NCI-H69 (cell line): ENCODE measurements around the gene SWI5.

Experiments
- DNase-seq: peaks from one replicate; lab custom pipeline; 2025; lab: John Stamatoyannopoulos, UW

SWI5 gene

DNA sequence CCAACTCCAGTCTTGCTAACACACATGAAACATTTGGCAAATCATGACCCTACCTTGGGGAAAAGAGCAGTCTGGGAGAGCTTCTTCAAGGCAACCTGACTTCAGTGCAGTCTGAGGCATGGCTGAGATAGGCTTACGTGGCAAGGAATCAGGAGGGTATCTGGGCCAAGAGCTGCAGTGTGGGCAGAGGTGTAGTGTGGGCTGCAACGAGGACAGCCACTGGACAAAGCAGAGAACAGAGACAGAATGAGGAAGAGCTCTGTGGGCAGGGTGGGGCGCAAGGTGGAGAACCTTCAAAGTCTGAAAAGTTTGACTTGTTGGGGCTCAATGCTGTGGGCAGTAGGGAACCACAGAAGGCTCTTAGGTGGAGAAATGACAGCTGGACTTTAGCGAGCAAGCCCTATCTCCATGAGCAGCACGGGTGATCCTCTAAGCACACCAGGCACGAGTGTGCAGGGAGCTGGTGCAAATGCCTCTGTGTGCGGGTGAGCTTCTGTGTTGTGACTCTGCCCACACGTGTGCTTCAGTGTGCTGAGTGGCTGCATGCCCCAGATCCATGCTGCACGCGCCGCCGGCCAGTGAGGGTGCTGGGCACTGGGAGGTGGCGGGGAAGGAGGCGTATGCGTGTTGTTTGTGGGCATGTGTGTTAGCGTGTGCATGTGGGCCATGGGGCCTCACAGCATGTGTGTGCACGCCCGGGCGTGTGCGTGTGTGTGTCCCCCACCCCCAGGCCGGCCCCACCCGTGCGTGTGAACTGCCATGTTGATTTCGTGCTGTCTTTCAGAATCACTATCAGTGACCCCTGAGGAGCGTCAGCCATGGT is 23.5 kb upstream of the SWI5 start:
- no peak for DNase-seq

DNA sequence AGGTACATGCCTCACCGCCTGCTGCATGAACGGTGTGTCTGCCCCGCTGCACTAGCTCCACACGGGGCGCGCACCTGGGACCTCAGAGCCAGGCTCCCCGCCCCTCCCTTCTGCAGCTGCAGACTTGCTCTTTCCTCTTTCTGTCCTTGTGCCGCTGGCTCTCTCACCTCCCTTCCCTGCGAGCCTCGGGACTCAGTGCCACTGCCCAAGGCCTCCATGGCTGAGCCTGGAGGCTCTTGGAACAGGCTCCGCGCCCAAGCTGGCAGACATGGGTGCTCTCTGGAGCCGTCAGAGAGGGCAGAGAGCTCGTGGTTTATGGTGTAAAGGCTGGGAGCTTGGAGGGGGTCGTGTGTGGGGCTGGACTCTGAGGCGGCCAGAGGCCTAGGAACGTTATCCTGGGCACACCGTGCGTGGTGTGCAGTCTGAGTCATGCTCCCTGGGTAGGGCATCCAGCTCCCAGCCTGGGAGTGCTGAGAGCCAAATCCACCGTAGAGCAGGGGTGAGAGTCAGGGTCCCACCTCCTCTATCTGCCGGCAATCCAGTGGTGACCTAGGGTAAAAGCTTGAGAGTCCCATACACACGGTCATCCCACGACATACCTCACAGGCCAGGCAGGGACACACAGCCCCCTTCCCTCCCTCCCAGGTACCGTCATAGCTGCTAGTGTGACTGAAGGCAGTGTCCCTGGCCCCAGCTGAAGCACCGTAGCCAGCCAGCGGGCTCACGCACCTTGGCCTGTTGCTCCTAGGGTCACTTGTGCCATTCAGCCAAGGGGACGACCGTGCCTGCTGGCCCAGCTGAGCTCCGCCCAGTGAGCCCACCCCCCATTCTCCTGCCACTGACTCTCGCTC is 22.7 kb upstream of the SWI5 start:
- no peak for DNase-seq

DNA sequence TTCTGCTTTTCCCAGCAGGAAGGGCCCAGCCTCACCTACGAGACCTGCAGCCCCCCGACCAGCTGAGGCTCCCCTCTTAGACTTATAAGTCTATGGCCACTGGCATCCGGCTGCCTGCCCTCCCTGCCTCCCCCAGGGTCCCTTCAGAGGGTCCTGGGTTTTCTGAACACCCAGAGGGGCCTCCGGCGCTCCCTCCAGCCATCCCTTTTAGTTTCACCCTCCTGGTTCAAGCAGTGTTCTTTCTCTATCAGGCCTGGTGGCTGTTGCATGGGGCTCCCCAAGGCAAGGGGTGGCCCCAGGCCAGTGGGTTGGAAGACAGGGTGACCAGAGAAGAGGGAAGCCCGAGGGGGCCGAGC is 22.1 kb upstream of the SWI5 start:
- no peak for DNase-seq

- peak; percentile 22 for DNase-seq
Measured at GRCh38 chr9:128254362-128254761, 21.7 kb upstream of the SWI5 start.

DNA sequence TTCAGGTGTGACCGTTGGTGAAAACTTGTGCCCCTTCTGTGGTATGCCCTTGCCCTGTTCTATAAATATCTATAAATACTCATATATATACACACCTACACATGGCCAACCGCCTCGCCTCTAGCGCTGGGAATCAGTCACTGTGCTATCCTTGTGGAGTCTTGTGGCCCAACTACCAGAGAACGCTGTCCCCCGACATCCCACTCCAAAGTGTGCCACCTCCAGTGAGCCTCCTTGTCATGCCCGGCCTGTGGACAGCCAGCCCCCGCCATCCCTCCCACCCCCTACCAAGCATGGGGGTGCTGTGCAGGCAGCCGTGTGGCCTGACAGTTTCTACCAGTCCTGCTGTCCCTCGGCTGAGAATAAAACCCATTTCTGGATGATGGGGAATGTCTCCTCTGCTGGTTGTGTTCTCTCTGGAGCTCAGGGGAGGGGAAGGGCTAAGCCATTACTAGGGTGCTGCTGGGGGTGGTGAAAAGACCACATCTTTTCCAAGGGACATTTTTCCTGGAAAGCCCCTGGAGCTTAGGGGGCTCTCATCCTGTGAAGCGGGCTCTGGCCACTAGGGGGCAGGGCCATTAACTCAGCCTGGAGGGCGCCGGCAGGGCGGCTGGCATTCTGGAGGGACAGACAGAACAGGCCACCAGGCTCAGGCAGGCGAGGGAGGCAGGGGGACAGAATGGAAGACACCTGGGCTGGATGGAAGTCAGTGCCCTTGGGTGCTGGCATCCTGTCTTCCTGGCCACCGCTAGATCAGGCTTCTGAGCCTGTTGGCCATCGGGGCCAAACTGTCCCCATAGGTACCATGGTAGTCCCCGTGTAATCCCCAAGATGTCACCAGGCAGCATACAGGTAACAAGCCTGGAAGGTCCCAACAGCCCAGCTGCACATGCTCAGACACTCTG is 21.0 kb upstream of the SWI5 start:
- DNase-seq: peak; percentile 67

DNA sequence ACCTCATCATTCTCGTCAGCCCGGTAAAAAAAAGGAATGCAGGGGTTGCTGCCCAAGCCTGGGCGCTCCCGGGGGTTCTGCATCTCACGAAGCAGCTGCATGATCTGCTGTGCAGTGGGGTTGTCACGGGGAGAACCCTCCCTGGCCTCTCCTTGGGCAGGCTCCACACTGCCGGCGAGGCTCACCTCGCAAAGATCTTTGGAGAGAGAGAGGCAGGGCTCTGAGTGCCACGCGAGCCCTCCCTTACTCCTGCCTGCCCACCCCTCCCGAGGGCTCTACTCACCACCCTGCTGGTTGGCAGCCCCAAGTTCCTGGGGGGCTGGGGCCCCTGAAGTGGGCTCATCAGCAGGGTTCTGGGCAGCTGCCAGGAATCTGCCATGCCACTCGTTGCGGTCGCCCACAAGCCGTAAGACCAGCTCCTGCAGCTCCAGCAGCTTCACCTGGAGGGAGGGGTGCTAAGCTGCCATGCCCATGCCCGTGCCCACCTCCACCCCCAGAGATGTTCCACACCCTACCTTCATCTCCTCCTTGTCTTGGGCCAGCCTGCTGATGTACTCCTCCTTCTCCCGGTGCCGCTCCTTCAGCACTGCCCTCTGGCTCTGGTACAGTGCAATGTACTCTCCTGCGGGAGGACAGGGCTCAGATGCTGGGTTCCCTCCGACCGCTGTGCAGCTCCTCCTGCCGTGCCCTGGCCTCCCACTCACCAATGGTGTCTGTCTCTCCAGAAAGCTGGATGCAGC is 18.8 kb upstream of the SWI5 start:
- DNase-seq: no peak

DNA sequence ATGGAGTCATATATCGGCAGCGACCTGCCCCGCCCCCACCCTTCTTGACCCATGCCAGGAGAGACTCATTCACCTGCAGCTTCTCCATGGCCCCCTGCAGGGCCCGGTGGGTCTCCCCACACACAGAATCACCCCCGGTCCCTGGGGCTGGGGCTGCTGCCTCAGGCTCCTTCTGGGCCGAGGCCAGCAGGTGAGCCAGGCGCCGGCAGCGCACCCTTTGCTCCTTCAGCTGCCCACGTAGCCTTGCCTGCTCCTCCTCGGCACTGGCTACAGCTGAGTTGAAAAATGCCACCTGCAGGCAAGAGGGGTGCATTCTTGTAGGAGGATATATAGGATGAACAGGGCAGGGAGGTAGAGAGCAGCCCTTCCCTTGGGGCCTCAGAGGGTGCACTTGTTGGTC is 18.2 kb upstream of the SWI5 start:
- no peak for DNase-seq

GRCh38 chr9:128258326-128258725 is 17.8 kb upstream of the SWI5 start:
- no peak for DNase-seq

- DNase-seq: no peak
Measured at GRCh38 chr9:128259156-128259555, 16.9 kb upstream of the SWI5 start.

- no peak for DNase-seq
Measured at GRCh38 chr9:128260340-128260739, 15.7 kb upstream of the SWI5 start.

DNA sequence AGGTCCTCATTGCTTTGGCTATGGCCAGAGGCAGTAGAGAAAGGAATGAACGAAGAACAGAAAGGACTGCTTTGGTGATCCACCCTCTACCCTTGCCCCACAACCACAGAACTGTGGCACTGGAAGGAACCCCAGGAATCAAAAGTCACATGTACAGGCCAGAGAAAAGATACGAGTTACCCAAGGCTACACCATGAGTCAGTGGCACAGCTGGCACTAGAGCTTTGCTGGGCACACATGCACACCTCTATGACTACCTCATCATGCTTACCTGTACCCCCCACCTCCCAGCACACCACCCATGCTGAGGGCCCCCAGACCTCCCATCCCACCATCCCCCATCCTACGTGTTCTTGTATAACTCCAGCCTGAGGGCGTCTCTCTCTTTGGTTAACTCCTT is 13.4 kb upstream of the SWI5 start:
- DNase-seq: no peak

DNA sequence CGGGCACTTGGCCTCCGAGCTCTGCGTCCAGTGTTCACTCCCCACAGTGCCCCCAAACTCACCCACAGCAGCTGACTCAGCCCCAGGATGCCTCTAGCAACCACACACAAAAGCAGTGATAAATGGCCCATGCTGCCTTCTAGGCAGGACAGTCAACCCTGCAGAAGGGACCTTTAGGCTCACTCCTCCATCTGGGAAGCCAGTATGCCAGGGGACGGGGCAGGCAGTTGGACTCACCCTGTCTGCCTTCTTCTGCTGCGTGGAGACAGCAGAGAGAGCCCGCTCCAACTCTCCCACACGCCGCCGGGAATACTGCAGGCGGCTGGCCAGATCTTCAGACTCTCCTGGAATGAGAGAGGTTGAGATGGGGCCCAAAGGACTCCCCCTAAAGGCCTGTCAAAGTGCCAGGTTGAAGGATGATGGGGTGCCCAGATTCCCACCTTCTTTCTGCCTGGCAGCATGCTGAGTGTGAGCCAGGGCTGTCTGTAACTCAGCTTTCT is 10.7 kb upstream of the SWI5 start:
- DNase-seq: no peak

DNA sequence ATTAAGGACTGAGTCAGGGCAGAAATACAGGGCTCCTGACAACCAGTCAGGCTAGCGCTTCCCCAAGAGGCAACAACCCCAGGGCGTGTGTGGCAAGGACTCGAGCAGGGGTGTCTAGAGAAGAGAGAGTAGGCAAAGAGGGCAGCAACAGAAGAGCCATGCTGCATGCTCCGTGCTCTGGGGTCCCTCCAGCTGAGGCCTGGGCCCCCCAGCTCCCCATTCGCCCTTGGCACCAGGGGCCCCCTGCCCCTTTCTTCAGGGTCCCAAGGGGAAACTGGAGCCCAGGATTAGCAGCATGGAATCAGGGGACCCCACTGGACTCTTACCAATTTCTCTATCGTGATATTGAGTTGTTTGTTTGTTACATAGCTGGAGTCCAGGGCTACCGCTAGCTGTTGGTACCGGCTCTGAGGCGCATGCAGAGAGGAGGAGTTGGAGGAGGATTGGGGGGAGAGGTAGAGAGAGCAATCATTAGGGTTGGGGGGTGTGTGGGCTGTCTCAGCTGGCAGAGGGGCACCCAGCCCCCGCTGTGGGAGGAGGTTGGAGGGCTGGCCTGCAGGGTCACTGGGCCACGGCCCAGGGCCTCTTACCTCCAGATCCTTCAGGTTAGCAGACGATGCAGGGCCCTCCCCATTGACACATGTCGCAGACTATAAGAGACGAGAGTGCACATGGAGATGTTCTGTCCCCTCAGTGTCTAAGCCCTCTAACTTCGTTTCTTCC is 9.0 kb upstream of the SWI5 start:
- no peak for DNase-seq

GRCh38 chr9:128271112-128271511 is 5.0 kb upstream of the SWI5 start:
- no peak for DNase-seq

DNA sequence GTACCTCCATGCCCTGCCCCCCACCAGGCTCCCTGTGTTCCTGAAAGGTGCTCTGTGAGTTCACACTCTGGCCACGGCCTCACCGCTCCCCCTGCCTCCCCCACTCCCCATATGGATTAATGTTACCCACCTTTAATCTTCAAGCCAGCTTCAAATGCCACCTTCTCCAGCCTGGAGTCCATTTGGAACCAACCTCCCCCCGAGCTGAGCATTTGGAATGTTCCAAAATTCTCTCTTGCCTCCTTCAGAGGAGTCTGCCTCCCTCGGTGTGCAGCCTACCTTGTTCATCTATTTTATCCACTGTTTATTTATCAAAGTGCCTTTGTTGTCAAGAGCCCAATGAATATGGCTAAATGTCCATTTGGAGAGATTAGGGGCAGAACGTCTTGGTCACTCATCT is 4.6 kb upstream of the SWI5 start:
- no peak for DNase-seq

DNA sequence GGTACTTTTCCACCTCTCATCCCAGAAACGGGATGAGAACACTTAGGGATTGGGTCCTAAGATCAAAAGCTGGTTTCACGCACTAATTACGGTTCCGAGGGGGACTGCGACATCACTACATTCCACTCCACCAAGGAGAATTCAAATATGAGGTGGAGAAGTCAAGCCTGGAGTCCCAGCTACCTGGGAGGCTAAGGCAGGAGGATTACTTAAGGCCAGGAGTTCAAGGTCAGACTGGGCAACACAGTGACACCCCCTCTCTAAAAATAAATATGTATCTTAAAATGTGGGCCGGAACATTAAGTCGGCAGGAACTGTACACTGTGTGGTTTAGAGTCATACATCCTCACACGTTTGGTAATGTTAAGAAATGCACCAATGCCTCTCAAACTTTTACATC is 1.8 kb upstream of the SWI5 start:
- DNase-seq: no peak

DNA sequence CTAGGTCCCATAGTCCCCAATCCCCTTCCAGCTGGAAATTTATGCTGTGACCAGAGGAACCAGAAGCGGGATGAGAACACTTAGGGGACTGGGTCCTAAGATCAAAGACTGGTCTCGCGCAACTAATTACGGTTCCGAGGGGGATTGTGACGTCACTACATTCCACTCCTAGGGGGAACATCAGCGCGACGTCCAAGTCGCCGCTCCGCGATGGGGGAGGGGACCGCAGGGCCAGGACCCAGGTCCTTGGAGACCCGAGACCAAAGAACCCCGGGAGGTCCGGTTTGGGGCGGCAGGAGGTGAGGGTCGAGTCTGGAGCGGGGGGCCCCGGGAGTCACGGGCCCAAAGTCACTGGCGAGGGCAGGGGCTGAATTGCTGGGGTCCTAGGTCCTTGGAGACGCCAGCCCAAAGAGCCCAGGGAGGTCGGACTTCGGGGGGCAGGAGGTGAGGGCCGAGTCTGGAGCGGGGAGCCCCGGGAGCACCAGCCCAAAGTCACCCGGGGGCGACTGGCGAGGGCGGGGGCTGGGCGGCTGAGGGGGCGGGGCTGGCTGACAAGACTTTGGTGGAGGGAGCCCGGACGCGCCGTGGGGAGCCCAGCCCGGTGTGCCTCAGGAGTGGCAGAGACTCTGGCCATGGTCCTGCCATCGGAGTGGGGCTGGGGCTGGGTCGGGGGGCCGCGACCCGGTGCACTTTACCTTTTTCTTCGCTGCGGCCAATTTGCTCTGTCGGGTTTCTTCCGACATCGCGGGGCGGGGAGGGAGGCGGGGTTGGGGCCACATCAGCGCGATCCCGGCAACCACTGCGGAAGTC is 673 bp upstream of the SWI5 start, which contains the start of gene GOLGA2:
TSS of gene GOLGA2 (minus strand) at position 810 of the 810 bp plus-strand sequence. CDS start at position 779, 31 bp downstream.
- DNase-seq: peak; percentile 52

GRCh38 chr9:128276574-128277270 is 646 bp downstream of the SWI5 start:
- DNase-seq: peak; percentile 58
